Measurements from ENCODE around the gene CEP83. TPM values are rescaled to one million over a fixed set of nuclear protein-coding genes. Genes with fewer than 3 reads are reported as not detected.
A peak's percentile ranks its signal among the peaks of the same experiment; 100 is the strongest.

The CEP83 gene
- total RNA-seq, 1 donor: 14.2 TPM

- no peak overlapping the region for H3K4me3 ChIP-seq (ENCODE audit: low read depth, low read length)
- no peak for DNase-seq (ENCODE audit: low read depth)
- no peak for TF ChIP-seq CTCF (IDR thresholded peaks at IDR 0.05; ENCODE audit: insufficient read depth, low read depth, low read length)
Measured at GRCh38 chr12:94267921-94268471, 191.7 kb downstream of the CEP83 start.

GRCh38 chr12:94267537-94267872 lies 192.2 kb downstream of the CEP83 start:
- no peak for DNase-seq (ENCODE audit: low read depth)
- H3K4me3 ChIP-seq (ENCODE audit: low read depth, low read length): no peak overlapping the region
- no peak for TF ChIP-seq CTCF (IDR thresholded peaks at IDR 0.05; ENCODE audit: insufficient read depth, low read depth, low read length)

GRCh38 chr12:94266796-94267536 lies 192.7 kb downstream of the CEP83 start:
- H3K4me3 ChIP-seq (ENCODE audit: low read depth, low read length): no peak overlapping the region
- peak; percentile 83 for DNase-seq (ENCODE audit: low read depth)
- no peak for TF ChIP-seq CTCF (IDR thresholded peaks at IDR 0.05; ENCODE audit: insufficient read depth, low read depth, low read length)

GRCh38 chr12:94265966-94266745 lies 193.5 kb downstream of the CEP83 start:
- H3K4me3 ChIP-seq (ENCODE audit: low read depth, low read length): no peak overlapping the region
- no peak for DNase-seq (ENCODE audit: low read depth)
- no peak for TF ChIP-seq CTCF (IDR thresholded peaks at IDR 0.05; ENCODE audit: insufficient read depth, low read depth, low read length)

GRCh38 chr12:94265539-94265938 lies 194.1 kb downstream of the CEP83 start:
- no peak for TF ChIP-seq CTCF (IDR thresholded peaks at IDR 0.05; ENCODE audit: insufficient read depth, low read depth, low read length)
- H3K4me3 ChIP-seq (ENCODE audit: low read depth, low read length): no peak overlapping the region
- DNase-seq (ENCODE audit: low read depth): no peak

GRCh38 chr12:94264736-94265485 lies 194.8 kb downstream of the CEP83 start:
- no peak for DNase-seq (ENCODE audit: low read depth)
- TF ChIP-seq CTCF (IDR thresholded peaks at IDR 0.05; ENCODE audit: insufficient read depth, low read depth, low read length): no peak
- H3K4me3 ChIP-seq (ENCODE audit: low read depth, low read length): no peak overlapping the region
